NCI-H460 (cell line): Measurements from ENCODE around the gene TUB. TPM values are rescaled to one million over a fixed set of nuclear protein-coding genes. Genes with fewer than 3 reads are reported as not detected.

Experiments
- DNase-seq: peaks from one replicate; pipeline ENCODE4 v3.0.0-alpha.2; 2016; ENCODE audit warnings: low read depth; ENCODE audit errors: extremely low read depth
- total RNA-seq: library from RNA; depleted of rRNA; stranded (reverse); fragments of >200 nt; shearing (Covaris generic); gene quantifications from 2 replicates; pipeline ENCODE4 v1.2.3, GENCODE V29; 2014

Gene TUB
- total RNA-seq, 1 experiment from 2014 or later: 5.0 TPM

- DNase-seq: no peak
Measured at GRCh38 chr11:8041576-8041975, 39.4 kb upstream of the TUB start.

- no peak for DNase-seq
Measured at GRCh38 chr11:8043756-8044155, 37.3 kb upstream of the TUB start.

GRCh38 chr11:8045839-8046238 is 35.2 kb upstream of the TUB start:
- no peak for DNase-seq

GRCh38 chr11:8047382-8047781 is 33.6 kb upstream of the TUB start:
- no peak for DNase-seq

- DNase-seq: no peak
Measured at GRCh38 chr11:8049084-8049483, 31.9 kb upstream of the TUB start.

- DNase-seq: no peak
Measured at GRCh38 chr11:8055091-8055835, 25.7 kb upstream of the TUB start.

GRCh38 chr11:8055836-8056526 is 25.0 kb upstream of the TUB start:
- DNase-seq: no peak

- DNase-seq: no peak
Measured at GRCh38 chr11:8056810-8057463, 24.1 kb upstream of the TUB start.

- no peak for DNase-seq
Measured at GRCh38 chr11:8058216-8058615, 22.8 kb upstream of the TUB start.

GRCh38 chr11:8059030-8059429 is 22.0 kb upstream of the TUB start:
- DNase-seq: no peak

GRCh38 chr11:8059571-8060011 is 21.4 kb upstream of the TUB start:
- no peak for DNase-seq

- DNase-seq: no peak
Measured at GRCh38 chr11:8060146-8060719, 20.8 kb upstream of the TUB start.

GRCh38 chr11:8060801-8061554 is 20.0 kb upstream of the TUB start:
- no peak for DNase-seq

GRCh38 chr11:8061555-8062428 is 19.2 kb upstream of the TUB start:
- DNase-seq: no peak

GRCh38 chr11:8062781-8063257 is 18.2 kb upstream of the TUB start:
- no peak for DNase-seq

- DNase-seq: no peak
Measured at GRCh38 chr11:8063324-8063723, 17.7 kb upstream of the TUB start.

GRCh38 chr11:8065031-8065430 is 16.0 kb upstream of the TUB start:
- no peak for DNase-seq

- DNase-seq: no peak
Measured at GRCh38 chr11:8066036-8066910, 14.7 kb upstream of the TUB start.
